Suprapubic skin (tissue), 4 donors: ENCODE results near the gene FAM219A. TPM values are rescaled to one million over a fixed set of nuclear protein-coding genes. Genes with fewer than 3 reads are reported as not detected.

Source experiments
- DNase-seq, 2 donors: peaks; one replicate each; pipeline ENCODE4 v3.0.0-alpha.2; 2019; ENCODE audit warnings: low spot score in 2 of 2
- H3K27ac ChIP-seq: fragments of 200-600 bp; sonication (generic); one replicate; pipeline ENCODE4 v1.5.1; 2019
- H3K27me3 ChIP-seq: fragments of 200-600 bp; sonication (generic); one replicate; pipeline ENCODE4 v1.5.1; 2019
- H3K36me3 ChIP-seq: fragments of 200-600 bp; sonication (generic); one replicate; pipeline ENCODE4 v1.5.1; 2019
- H3K4me1 ChIP-seq: fragments of 200-600 bp; sonication (generic); one replicate; pipeline ENCODE4 v1.5.1; 2019
- H3K4me3 ChIP-seq: fragments of 200-600 bp; sonication (generic); one replicate; pipeline ENCODE4 v1.5.1; 2019; ENCODE audit warnings: mild to moderate bottlenecking
- H3K9me3 ChIP-seq: fragments of 200-600 bp; sonication (generic); one replicate; pipeline ENCODE4 v1.5.1; 2019
- CTCF ChIP-seq, 2 donors: fragments of 200-600 bp in 1 of 2; fragments of 450-650 bp in 1 of 2; sonication (generic) in 1 of 2; IDR thresholded peaks; one replicate each; pipeline ENCODE4 v1.5.1; 2016 to 2019; ENCODE audit warnings: antibody characterized with exemption in 2 of 2, mild to moderate bottlenecking in 1 of 2, moderate library complexity in 1 of 2
- EP300 ChIP-seq: sonication (generic); formaldehyde crosslinking; IDR thresholded peaks from one replicate; pipeline ENCODE4 v1.6.1; 2017; ENCODE audit warnings: antibody characterized with exemption
- POLR2A ChIP-seq, 2 donors: fragments of 450-650 bp; IDR thresholded peaks; one replicate each; pipeline ENCODE4 v1.6.1; 2017; ENCODE audit warnings: antibody characterized with exemption in 2 of 2, mild to moderate bottlenecking in 2 of 2, moderate library complexity in 2 of 2
- POLR2AphosphoS5 ChIP-seq, 3 donors: sonication (generic); formaldehyde crosslinking; IDR thresholded peaks; one replicate each; pipeline ENCODE4 v1.6.1; 2017; ENCODE audit warnings: antibody characterized with exemption in 3 of 3
- WGBS: methylation state at CpG from one replicate; pipeline ENCODE4 v1.1.5; 2018; 5-methylcytosine and 5-hydroxymethylcytosine counted together
- total RNA-seq, 4 donors: library from RNA; depleted of rRNA; stranded (reverse); fragments of >200 nt; gene quantifications; one replicate each; pipeline ENCODE4 v1.1.0, GENCODE V29; 2016

Gene FAM219A
- total RNA-seq, 4 donors from 2014 or later, result 12.6 to 17.0 (median 15.0) TPM

- peaks cover 50% of the 10 kb centered on the region for H3K36me3 ChIP-seq
- H3K4me3 ChIP-seq, result no peak overlapping the region
Observed at GRCh38 chr9:34399729-34400128, 58.6 kb downstream of the FAM219A start.

GRCh38 chr9:34398875-34399274, 59.5 kb downstream of the FAM219A start:
- no peak for DNase-seq
- H3K36me3 ChIP-seq, result peaks cover 50% of the 10 kb centered on the region
- no peaks in the 10 kb centered on the region for H3K4me1 ChIP-seq
- no peaks in the 10 kb centered on the region for H3K27me3 ChIP-seq
- no peak overlapping the region for H3K27ac ChIP-seq
- H3K9me3 ChIP-seq, result no peaks in the 10 kb centered on the region
- 100% methylated on average over 1 of the region's 1 CpG for WGBS
- no peak for TF ChIP-seq EP300
- no peak overlapping the region for H3K4me3 ChIP-seq

More at GRCh38 chr9:34399729-34400128, 58.6 kb downstream of the FAM219A start:
- H3K9me3 ChIP-seq, result no peaks in the 10 kb centered on the region
- TF ChIP-seq CTCF (IDR thresholded peaks at IDR 0.05), result no peak
- no peak for TF ChIP-seq EP300
- no peak for TF ChIP-seq POLR2A (IDR thresholded peaks at IDR 0.05)
- no peak for TF ChIP-seq POLR2AphosphoS5 (IDR thresholded peaks at IDR 0.05)
- H3K27ac ChIP-seq, result no peak overlapping the region
- no peaks in the 10 kb centered on the region for H3K4me1 ChIP-seq
- no peaks in the 10 kb centered on the region for H3K27me3 ChIP-seq
- DNase-seq, result no peak
- 89% methylated on average over 3 of the region's 4 CpGs for WGBS

GRCh38 chr9:34396276-34397214, 61.8 kb downstream of the FAM219A start:
- 78% methylated on average over 7 of the region's 7 CpGs for WGBS
- TF ChIP-seq POLR2A (IDR thresholded peaks at IDR 0.05) (no peak), POLR2AphosphoS5 (IDR thresholded peaks at IDR 0.05) (no peak), EP300 (no peak), CTCF (IDR thresholded peaks at IDR 0.05) (no peak)
- H3K9me3 ChIP-seq, result no peaks in the 10 kb centered on the region
- H3K27ac ChIP-seq, result no peak overlapping the region
- peaks cover 38% of the 10 kb centered on the region for H3K36me3 ChIP-seq
- H3K4me1 ChIP-seq, result no peaks in the 10 kb centered on the region
- H3K27me3 ChIP-seq, result no peaks in the 10 kb centered on the region
- H3K4me3 ChIP-seq, result no peak overlapping the region
- DNase-seq, result no peak

GRCh38 chr9:34392511-34392910, 65.9 kb downstream of the FAM219A start:
- WGBS, result 67% methylated on average over 1 of the region's 1 CpG
- no peak for DNase-seq

GRCh38 chr9:34387239-34387638, 71.1 kb downstream of the FAM219A start:
- Histone ChIP-seq H3K4me3 (no peak overlapping the region), H3K9me3 (no peaks in the 10 kb centered on the region), H3K27ac (no peak overlapping the region), H3K36me3 (no peaks in the 10 kb centered on the region), H3K27me3 (no peaks in the 10 kb centered on the region), H3K4me1 (no peaks in the 10 kb centered on the region)
- 88% methylated on average over 4 of the region's 4 CpGs for WGBS
- peak in 1 of 2 donors; percentile 58 for DNase-seq
- TF ChIP-seq EP300, result no peak
- no peak for TF ChIP-seq POLR2A (IDR thresholded peaks at IDR 0.05)
- TF ChIP-seq CTCF (IDR thresholded peaks at IDR 0.05), result no peak
- no peak for TF ChIP-seq POLR2AphosphoS5 (IDR thresholded peaks at IDR 0.05)

More at GRCh38 chr9:34392511-34392910, 65.9 kb downstream of the FAM219A start:
- Histone ChIP-seq H3K36me3 (peaks cover 3% of the 10 kb centered on the region), H3K4me3 (no peak overlapping the region), H3K27me3 (no peaks in the 10 kb centered on the region), H3K4me1 (no peaks in the 10 kb centered on the region), H3K27ac (no peak overlapping the region), H3K9me3 (no peaks in the 10 kb centered on the region)
- no peak for TF ChIP-seq EP300
- TF ChIP-seq POLR2AphosphoS5 (IDR thresholded peaks at IDR 0.05), result no peak

- no peak for DNase-seq
- Histone ChIP-seq H3K27me3 (no peaks in the 10 kb centered on the region), H3K36me3 (no peaks in the 10 kb centered on the region), H3K4me1 (no peaks in the 10 kb centered on the region), H3K4me3 (no peak overlapping the region), H3K27ac (no peak overlapping the region), H3K9me3 (no peaks in the 10 kb centered on the region)
- TF ChIP-seq EP300, result no peak
- TF ChIP-seq CTCF (IDR thresholded peaks at IDR 0.05), result no peak
- no peak for TF ChIP-seq POLR2A (IDR thresholded peaks at IDR 0.05)
- TF ChIP-seq POLR2AphosphoS5 (IDR thresholded peaks at IDR 0.05), result no peak
- WGBS, result 79% methylated on average over 3 of the region's 3 CpGs
Observed at GRCh38 chr9:34386656-34387055, 71.7 kb downstream of the FAM219A start.
